GM19193 (cell line): ENCODE measurements around the gene HOGA1.

Experiments
- POLR2A ChIP-seq: IDR thresholded peaks from 4 replicates; pipeline ENCODE4 v1.6.1; 2011; ENCODE audit not compliant: insufficient read depth, insufficient read length; ENCODE audit errors: extremely low read depth

Gene HOGA1

DNA sequence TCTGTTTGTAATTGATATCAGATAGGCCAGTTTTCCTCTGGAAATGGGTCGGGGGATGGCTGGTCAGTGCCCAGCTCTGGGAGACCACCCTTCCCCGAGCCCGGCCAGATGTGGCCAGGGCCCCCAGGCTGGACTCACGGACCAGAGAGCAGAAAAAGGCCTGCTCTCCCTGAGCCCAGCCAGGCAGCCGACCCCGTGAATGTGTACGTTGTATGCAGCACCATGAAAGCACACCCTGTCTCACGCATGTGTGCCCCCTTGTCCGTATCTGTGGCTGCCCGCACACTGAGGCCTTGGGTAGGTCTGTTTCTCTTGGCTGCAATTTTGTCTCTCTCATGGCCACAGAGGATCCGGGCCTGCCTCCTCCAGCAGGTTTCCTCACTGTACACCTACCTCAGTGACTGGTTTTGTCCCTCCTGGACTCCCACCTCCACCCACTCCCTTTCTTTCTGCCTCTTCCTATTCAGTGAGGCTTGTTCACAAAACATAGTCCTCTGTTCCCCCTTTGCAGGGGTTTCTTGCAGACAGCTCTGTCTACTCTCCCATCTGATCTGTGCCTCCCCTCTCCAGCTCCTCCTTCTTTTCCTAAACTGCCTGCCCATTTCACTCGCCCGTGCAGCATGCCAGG, 35.2 kb upstream of the HOGA1 start:
- no peak for TF ChIP-seq POLR2A

DNA sequence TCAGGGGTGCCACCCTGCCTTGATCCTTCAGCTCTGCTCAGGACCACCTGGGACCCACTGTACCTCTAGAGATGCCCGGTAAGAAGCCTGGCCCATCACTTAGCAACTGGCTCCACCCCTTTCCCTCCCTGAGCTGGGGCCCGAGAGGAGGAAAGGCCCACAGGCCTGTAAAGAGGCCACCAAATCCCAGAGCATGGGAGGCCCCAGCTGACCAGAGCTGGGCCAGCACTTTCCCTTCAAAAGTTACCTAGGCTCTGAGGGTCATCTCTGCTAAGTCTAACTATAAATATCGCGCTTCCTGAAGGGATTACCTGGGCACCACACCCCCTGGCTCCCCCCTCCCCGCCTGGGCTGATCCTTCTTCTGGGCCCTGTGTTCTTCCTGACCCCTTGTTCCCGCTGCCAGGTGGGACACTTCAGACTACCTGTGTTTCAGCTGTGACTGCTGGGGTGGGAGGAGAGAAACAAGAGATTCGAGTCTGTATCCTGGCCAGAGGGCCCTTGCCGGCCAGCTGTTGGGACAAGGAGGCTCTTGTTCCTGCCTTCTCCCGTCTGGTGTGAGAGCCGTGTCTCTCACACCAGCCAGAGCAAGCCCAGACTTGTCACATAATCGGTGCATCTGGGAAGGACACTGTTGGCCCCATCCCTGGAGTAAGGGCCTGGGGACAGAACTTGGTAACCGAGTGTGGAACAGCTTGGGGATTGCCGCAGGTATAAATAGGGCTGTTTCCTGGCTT, 34.4 kb upstream of the HOGA1 start:
- TF ChIP-seq POLR2A = no peak

DNA sequence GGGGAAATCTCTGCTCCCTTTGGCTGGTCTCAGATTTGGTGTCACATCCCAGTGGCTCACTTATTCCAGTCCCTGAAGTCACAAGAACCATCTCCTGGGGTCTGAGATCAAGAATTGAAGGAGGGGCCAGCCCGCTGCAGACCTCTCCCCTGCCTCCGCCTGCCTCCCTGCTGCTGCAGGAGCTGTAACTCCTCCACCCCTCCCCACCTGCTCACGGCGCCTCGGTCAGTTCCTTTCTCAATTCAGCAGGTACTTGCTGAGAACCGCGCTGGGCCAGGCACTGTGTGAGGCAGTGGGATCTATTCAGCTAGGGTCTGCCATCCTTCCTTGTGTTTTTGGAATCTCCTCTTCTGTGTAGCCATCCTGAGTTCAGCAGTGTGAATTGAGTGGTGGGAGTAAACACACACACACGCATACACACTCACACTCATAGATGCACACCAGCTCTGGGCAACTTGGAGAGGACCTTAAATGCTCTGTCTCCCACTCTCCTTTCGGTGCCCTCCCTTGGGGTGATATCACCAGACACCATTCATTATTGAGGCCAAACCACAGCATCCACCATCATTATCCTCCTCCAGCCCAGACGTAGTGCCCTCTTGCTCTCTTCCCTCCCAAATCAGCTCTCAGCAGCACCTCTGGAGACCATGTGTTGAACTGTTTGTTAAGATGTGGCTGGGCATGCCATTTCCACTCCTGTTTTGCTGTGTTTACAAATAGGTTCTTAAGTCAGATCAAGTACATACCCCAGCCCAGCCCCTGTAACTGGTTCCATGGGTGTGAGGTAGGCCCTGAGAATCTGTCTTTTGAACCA, 33.6 kb upstream of the HOGA1 start:
- no peak for TF ChIP-seq POLR2A

DNA sequence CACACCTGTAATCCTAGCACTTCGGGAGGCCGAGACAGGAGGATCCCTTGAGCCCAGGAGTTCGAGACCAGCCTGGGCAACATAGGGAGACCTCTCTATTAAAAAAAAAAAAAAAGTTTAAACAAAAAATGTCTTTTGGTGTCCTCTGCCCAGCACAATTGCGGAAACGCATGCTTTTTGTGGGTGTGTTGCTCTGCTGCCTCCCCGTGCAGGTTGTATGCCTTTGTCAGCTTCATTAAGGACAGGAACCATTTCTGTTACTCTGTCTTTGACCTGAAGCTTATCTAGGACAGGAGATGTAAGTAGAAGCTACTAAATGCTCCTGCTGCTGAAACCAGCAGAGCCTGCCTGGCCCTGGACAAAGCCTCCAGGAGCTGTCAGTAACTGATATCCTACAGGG, 32.9 kb upstream of the HOGA1 start:
- no peak for TF ChIP-seq POLR2A

DNA sequence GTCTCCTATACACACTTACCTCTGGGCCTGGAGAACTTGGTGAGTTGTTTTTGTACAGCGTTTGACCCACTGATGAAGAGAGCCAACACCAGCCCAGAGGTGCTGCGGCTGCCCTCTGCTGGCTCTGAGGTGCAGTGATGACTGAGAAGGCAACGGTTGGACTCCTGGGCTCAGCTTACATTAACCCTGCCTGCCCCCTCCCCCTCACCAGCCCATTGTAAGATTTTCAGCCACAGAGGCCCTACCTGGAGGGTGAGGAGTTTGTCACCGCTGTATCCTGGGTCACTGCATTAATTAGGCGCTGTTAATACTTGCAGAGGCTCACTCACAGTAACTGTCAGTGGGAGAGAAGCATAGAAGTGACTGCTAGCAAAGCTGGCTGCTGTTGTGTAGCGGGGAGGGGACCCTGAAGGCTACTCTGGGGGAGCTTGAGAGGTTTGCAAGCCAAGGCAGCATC, 30.6 kb upstream of the HOGA1 start:
- TF ChIP-seq POLR2A = no peak

DNA sequence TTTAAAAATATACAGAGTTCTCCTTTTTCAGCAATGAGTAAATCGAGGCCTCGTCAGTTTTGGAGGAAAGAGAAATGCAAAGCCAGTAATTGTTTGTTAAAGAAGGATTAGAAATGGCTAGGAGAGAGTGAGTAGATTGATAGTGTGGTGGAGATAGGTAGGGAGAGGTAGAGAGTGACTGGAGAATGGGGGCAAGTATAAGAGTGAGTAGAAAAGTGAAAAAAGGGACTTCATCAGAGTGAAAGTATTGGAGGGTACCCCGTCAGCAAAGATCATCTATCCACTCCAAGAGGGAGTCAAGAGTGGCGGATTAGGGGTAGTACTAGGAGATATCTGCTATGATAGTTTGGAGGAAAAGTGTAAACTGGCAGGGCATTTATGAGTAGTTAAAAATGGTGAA, 20.9 kb upstream of the HOGA1 start:
- TF ChIP-seq POLR2A = no peak

DNA sequence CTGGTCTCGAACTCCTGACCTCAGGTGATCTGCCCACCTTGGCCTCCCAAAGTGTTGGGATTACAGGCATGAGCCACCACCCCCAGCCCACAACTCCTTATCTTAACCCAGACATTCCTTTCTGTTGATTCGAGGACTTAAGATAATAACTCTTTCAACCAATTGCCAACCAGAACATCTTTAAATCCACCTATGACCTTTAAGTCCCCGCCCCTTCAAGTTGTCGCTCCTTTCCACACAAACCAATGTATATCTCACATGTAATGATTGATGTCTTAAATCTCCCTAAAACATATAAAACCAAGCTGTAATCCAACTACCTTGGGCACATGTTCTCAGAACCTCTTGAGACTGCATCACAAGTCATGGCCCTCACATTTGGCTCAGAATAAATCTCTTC, 19.4 kb upstream of the HOGA1 start:
- no peak for TF ChIP-seq POLR2A

DNA sequence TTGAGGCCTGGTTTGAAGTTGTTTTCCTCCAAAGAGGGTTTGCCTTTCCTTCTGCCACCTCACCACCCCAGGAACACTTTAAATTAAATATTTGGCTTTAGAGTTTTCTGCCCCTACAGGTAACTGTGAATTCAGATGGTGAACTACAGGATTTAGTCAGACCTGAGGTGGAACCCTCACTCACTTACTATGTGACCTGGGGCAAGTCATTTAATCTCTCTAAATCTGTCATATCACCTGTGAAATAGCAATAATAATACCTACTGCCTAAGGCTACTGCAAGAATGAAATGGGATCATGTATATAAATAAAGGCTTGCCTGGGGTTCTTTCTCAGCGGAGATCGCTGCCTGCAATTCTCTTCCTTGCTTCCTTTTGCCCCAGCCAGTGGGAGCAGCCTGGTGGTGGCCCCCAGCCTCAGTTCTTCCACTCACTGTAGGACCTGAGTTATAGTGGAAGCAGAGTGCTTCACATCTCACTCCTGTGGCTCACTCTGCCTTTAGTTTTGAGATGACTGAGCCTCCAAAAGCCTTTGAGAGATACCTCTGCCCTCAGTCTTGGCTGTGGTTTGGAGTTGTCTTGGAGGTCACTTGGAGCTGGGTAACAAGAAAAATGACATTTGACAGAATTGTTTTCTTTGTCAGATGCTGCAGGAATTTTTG, 17.7 kb upstream of the HOGA1 start:
- no peak for TF ChIP-seq POLR2A

DNA sequence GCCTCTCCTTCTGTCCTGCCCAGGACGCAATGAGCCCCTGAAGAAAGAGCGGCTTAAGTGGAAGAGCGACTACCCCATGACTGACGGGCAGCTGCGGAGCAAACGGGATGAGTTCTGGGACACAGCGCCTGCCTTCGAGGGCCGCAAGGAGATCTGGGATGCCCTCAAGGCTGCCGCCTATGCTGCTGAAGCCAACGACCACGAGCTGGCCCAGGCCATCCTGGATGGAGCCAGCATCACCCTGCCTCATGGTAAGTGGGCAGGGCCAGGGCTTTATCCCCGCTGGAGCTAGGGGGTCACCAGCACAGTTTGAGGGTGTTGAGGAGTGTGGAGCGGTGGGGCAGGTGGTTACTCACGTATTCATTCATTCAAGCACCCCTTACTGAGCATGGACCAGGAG, 16.3 kb upstream of the HOGA1 start:
- no peak for TF ChIP-seq POLR2A

DNA sequence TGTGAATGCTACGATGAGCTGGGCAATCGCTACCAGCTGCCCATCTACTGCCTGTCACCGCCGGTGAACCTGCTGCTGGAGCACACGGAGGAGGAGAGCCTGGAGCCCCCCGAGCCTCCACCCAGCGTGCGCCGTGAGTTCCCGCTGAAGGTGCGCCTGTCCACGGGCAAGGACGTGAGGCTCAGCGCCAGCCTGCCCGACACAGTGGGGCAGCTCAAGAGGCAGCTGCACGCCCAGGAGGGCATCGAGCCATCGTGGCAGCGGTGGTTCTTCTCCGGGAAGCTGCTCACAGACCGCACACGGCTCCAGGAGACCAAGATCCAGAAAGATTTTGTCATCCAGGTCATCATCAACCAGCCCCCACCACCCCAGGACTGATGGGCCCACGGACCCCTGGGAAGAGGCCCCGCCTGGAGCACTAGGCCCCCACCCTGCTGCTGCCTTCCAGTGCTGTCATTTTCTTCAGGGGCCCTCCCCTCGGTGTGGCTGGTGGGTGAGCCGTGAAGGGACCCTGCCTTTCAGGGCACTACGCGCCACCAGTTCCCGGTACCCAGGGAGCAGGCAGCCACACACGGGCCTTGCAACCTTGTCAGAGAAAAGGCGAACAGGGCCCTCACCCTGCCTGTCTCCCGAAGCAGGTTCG, 13.9 kb upstream of the HOGA1 start:
- TF ChIP-seq POLR2A = no peak

DNA sequence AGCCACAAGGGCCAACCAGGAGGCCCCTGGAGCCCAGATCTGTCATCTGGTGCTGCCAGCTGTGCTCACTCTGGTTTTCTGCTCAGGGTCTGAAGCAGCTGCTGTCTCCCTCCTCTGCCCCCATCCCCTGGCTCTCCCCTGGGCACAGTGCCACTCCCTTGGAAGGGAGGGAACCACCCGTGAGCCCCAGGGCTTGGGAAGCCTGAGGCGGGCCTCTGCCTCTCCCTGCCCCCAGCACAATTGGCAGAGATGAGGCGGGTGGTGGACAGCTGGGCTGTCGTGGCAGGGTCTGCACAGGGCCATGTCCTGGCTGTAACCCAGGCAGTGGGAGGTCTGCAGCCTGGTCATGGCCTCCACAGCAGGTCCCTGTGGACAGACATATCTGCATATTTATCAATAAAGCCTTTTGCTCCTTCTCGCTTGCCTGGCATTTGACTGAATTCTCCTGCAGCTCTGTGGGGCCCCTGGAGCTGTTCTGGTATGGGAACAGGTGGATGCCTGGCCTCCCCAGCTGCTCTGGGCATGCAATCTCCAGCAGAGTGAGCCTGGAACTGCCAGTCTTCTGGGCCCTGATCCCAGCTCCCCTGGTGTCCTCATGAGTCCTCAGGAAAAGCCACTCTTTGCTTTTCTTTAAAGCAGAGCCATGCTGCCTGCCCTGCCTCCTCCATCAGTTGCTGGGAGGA, 13.3 kb upstream of the HOGA1 start:
- TF ChIP-seq POLR2A = no peak

DNA sequence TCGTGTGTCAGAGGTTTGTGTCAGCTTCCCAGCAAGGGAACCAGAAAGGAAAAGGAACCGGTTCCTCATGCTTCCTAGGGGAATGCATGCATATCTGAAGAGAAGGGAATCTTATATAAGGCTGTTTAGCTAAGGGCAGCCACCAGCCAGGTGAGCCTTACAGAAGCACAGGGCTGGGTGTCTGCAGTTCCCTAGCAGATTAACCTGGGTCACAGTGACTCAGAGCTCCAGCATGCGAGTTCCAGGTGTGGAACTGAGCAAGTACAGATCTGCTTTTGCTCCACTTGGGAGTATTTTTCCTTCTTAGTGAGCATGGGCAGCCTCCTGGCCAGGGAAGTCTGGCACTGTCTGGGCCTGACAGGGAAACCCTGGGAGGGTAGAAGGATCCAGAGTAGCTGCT, 12.6 kb upstream of the HOGA1 start:
- TF ChIP-seq POLR2A = no peak

DNA sequence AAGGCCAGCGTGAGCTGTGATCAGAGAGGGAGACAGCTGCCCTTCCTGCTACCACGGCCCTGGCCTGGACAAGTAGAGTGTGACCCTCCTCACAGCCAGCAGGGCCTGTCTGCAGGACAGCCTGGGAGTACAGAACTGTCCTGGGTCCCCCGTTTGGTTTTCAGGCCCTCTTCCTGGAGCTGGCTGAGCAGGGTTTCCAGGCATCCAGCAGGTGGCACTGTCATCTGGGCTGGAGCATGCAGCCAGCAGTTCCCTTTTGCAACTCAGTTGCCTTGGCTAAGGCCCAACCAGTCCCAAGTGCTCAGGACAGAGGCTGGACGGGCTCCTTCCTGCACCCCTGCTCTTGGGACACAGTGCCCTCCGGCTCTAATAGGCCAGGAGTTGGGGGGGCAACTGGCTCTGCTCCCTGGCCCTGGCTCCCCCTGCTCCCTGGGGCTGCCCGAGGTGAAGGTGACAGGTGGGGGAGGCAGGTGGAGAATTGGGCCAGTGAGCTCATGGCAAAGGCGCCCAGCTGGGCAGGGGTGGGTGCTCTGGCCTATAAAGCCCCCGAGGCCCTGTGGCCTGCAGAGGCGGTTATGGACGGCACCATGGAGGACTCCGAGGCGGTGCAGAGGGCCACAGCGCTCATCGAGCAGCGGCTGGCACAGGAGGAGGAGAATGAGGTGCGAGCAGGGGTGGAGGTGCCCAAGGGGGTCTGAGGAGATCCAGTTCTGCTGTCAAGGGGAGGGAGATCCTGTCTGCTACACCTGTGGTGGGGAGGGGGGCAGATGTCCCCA, 11.8 kb upstream of the HOGA1 start, which contains the start of gene ANKRD2:
Gene ANKRD2 (plus strand): TSS at position 566 of the 776 bp plus-strand sequence. CDS start 10 bp downstream, at position 576.
- no peak for TF ChIP-seq POLR2A
